Sciatic nerve (tissue), 2 donors: ENCODE measurements around the gene PIK3R2. TPM values are rescaled to one million over a fixed set of nuclear protein-coding genes. Genes with fewer than 3 reads are reported as not detected.
"Not testable (repeated sequence)": the region's sequence is repeated elsewhere in the genome, so short reads cannot be mapped to it uniquely, and the experiment has no call there.

Experiments used
- ATAC-seq: fragments of 200-7000 bp; cut with Tn5 transposase; one replicate; pipeline ENCODE4 v1.9.1; 2020; ENCODE audit warnings: mild to moderate bottlenecking, moderate library complexity
- DNase-seq: peaks from one replicate; pipeline ENCODE4 v3.0.0-alpha.2; 2020; ENCODE audit warnings: low spot score
- intact Hi-C: fragments of 100-400 bp; cut with DNase I; formaldehyde crosslinking; loops from one replicate; pipeline ENCODE4 v1.14.2; 2022
- total RNA-seq: library from RNA; stranded (reverse); fragmentation: NEBNext Ultra II Directional; extraction: Animal tissue kit (Norgen Biotek cat#: 25700); gene quantifications from one replicate; pipeline ENCODE4 v1.2.1, GENCODE V29; 2021
- donor health status: DM: no; HTN: no; CAD: no.
- donor health status: DM: no; HTN: no; CAD: no.

PIK3R2 gene
- 19.5 TPM for total RNA-seq

- DNase-seq: peak; percentile 100
- intact Hi-C loops: no loop called here
- ATAC-seq: peak; percentile 92
Measured at GRCh38 chr19:18152817-18153555, at the start of gene PIK3R2. Gene PIK3R2 (plus strand): TSS chr19:18153163. CDS start chr19:18155880, 2,717 bp downstream.

GRCh38 chr19:18104793-18105131 is 48.2 kb upstream of the PIK3R2 start:
- intact Hi-C loops: no loop called here
- DNase-seq: no peak
- no peak for ATAC-seq

DNA sequence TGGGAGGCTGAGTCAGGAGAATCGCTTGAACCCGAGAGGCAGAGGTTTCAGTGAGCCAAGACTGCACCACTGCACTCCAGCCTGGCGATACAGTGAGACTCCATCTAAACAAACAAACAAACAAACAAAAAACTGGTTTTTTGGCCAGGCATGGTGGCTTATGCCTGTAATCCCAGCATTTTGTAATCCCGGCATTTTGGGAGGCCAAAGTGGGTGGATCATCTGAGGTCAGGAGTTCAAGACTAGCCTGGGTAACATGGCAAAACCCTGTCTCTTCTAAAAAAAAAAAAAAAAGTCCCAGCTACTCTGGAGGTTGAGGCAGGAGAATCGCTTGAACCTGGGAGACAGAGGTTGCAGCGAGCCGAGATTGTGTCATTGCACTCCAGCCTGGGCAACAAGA is 47.7 kb upstream of the PIK3R2 start:
- intact Hi-C loops, DNase-seq, ATAC-seq: not testable (repeated sequence)

GRCh38 chr19:18107235-18107634 is 45.7 kb upstream of the PIK3R2 start:
- ATAC-seq: no peak
- intact Hi-C loops: no loop called here

GRCh38 chr19:18108897-18109296 is 44.1 kb upstream of the PIK3R2 start:
- intact Hi-C loops: no loop called here
- ATAC-seq (no peak), DNase-seq (no peak)

More at GRCh38 chr19:18107235-18107634, 45.7 kb upstream of the PIK3R2 start:
- DNase-seq: no peak

DNA sequence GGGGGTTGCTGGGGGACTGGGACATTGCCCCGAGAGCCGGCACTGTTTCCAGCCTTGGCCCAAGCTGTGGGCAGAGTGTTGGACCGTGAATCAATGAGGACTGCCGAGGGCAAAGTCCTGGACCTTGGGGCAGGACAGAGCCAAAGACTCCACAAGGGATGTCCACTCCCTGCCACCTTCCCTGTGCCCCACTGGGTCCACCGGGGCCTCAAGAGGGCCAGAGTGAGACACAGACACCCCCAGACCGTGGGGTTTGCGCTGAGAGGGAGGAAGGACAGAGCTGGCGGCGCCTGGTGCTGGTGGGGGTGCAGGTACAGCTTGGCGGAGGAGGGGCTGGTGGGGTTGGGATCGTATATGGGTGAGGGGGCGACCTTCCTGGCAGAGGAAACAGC is 43.6 kb upstream of the PIK3R2 start:
- DNase-seq (no peak), ATAC-seq (no peak)
- intact Hi-C loops: no loop called here

GRCh38 chr19:18109733-18110608 is 43.0 kb upstream of the PIK3R2 start:
- intact Hi-C loops: loop anchor here (10.0 kb wide), 1 partner anchor 55 kb away; no protein-coding TSS in a partner anchor
- peak; percentile 77 for DNase-seq

GRCh38 chr19:18110609-18111232 is 42.2 kb upstream of the PIK3R2 start:
- ATAC-seq: no peak
- intact Hi-C loops: loop anchor here (10.0 kb wide), 1 partner anchor 54 kb away; no protein-coding TSS in a partner anchor

More at GRCh38 chr19:18109733-18110608, 43.0 kb upstream of the PIK3R2 start:
- peak; percentile 59 for ATAC-seq

DNA sequence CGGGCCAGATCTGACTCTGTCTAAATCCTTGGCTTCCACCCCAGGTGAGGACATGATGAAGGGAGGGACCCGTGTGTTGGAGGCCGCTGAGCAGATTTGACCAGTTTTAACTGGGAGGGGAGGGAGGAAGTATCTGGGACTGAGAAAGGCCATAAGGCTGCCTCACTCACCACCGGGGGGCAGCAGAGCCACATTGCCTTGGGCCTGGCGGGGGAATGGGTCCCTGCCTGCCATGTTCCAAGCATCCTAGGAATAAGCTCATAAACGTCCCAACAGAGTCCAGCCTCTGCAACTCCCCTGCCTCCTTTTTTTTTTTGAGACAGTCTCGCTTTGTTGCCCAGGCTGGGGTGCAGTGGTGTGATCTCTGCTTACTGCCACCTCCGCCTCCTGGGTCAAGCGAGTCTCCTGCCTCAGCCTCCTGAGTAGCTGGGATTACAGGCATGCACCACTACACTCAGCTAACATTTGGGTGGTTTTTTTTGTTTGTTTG is 39.9 kb upstream of the PIK3R2 start:
- intact Hi-C loops: loop anchor here (10.0 kb wide), 1 partner anchor 52 kb away; no protein-coding TSS in a partner anchor
- peak; percentile 92 for DNase-seq
- ATAC-seq: peak; percentile 84

More at GRCh38 chr19:18110609-18111232, 42.2 kb upstream of the PIK3R2 start:
- no peak for DNase-seq

DNA sequence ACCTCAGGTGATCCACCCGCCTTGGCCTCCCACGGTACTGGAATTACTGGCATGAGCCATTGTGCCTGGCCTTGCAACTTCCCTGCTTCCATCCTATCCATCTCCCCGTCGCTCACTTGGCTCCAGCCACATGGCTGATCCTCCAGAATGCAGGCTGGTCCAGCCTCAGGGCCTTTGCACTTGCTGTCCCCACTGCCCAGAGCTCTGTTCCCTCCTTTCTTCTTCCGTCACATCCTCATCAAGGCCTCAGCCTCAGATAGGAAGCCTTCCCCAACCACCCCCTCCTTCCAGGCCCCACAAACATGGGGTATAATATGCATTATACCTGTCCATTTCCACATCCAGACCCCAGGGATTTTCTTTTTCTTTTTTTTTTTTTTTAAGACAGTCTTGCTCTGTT is 39.1 kb upstream of the PIK3R2 start:
- intact Hi-C loops: loop anchor here (10.0 kb wide), 1 partner anchor 51 kb away; no protein-coding TSS in a partner anchor
- ATAC-seq: no peak
- no peak for DNase-seq

DNA sequence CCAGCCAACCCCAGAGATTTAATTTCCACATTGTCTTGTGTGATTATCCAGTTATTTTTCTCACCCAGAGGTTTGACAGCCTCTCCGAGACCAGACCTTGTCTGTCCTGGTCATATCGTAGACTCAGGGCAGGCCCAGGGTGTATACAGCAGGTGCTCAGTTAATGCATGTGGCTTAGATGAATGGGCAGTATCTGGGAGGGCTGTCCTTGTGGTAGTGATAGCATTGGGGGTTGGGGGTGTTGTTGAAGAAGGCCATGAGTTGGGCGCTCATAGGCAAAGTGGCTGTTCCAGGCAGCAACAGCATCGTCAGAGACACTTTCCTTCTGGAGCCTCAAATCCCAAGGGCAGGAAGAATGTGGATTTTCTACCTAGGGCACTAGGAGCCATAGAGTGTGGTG is 38.5 kb upstream of the PIK3R2 start:
- intact Hi-C loops: loop anchor here (10.0 kb wide), 1 partner anchor 50 kb away; no protein-coding TSS in a partner anchor
- no peak for ATAC-seq
- no peak for DNase-seq

GRCh38 chr19:18117364-18117691 is 35.6 kb upstream of the PIK3R2 start:
- DNase-seq (no peak), ATAC-seq (no peak)
- intact Hi-C loops: loop anchor here (10.0 kb wide), 1 partner anchor 47 kb away; no protein-coding TSS in a partner anchor

DNA sequence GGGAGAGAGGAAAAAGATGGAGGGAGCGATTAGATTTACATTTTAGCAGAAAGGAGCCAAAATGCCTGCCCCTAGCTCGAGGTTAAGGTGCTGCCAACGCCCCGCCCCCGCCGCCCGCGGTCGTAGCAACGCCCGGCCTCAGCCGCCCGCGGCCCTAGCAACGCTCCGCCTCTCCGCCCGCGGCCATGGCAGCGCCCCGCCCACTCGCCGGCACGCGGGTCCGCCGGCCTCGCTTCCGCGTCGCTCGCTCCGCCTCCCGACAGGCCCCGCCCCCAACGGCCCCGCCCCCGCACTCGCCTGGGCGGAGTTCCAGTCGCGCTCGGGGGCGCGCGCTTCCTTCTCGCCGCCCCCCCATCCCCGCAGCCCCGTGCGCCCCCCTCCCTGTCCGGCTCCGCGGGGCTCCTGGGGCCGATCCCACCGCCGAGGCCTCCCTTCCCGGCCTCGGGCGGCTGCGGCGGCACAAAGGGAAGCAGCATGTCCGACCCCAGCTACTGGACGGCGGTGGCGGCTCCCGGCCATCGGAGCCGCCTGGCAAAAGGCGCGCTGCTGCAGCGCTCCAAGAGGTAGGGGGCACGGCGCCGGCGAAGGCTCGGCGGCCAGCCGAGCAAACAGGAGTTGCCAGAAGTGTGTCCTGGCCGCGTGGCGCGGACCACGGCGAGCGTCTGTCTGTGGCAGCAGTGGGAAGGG is 35.1 kb upstream of the PIK3R2 start:
- ATAC-seq (peak; percentile 86), DNase-seq (peak; percentile 94)
- intact Hi-C loops: loop anchor here (10.0 kb wide), 1 partner anchor 47 kb away; no protein-coding TSS in a partner anchor

GRCh38 chr19:18118420-18119012 is 34.4 kb upstream of the PIK3R2 start:
- intact Hi-C loops: loop anchor here (10.0 kb wide), 1 partner anchor 46 kb away; no protein-coding TSS in a partner anchor
- DNase-seq (no peak), ATAC-seq (no peak)

GRCh38 chr19:18119013-18119716 is 33.8 kb upstream of the PIK3R2 start:
- peak; percentile 37 for ATAC-seq
- intact Hi-C loops: loop anchor here (10.0 kb wide), 1 partner anchor 46 kb away; no protein-coding TSS in a partner anchor
- no peak for DNase-seq

- intact Hi-C loops: loop anchor here (5.0 to 10.0 kb wide), 2 partner anchors 45 to 128 kb away; no protein-coding TSS in a partner anchor
- ATAC-seq: no peak
- no peak for DNase-seq
Measured at GRCh38 chr19:18119717-18120105, 33.3 kb upstream of the PIK3R2 start.

GRCh38 chr19:18120127-18120526 is 32.8 kb upstream of the PIK3R2 start:
- intact Hi-C loops: loop anchor here (5.0 kb wide), 1 partner anchor 127 kb away; no protein-coding TSS in a partner anchor
- DNase-seq: no peak

More at GRCh38 chr19:18120127-18120526, 32.8 kb upstream of the PIK3R2 start:
- ATAC-seq: no peak
